CD14-positive monocyte (primary cell): ENCODE results near the gene CDKN2B. TPM values are rescaled to one million over a fixed set of nuclear protein-coding genes. Genes with fewer than 3 reads are reported as not detected.
A peak's percentile ranks its signal among the peaks of the same experiment; 100 is the strongest.

ENCODE experiments used
- DNase-seq, 3 donors: peaks; one replicate each; pipeline ENCODE4 v3.0.0-alpha.2; 2011 to 2022
- H2AFZ ChIP-seq: 2 replicates; pipeline ENCODE4 v1.6.0; 2012; ENCODE audit warnings: mild to moderate bottlenecking, low read depth, low read length, inconsistent platforms; ENCODE audit not compliant: insufficient read depth, poor library complexity, severe bottlenecking
- H3K27ac ChIP-seq, 2 donors: 1 replicate in 1 of 2; 2 replicates in 1 of 2; pipeline ENCODE4 v1.5.1; 2012 to 2013; ENCODE audit warnings: low read length in 2 of 2, control low read depth in 1 of 2, inconsistent platforms in 1 of 2, low read depth in 1 of 2, mild to moderate bottlenecking in 1 of 2
- H3K27me3 ChIP-seq, 2 donors: one replicate each; pipeline versions ENCODE4 v1.6.0 to v1.6.1; 2011 to 2013; ENCODE audit warnings: low read length in 2 of 2; ENCODE audit not compliant: control insufficient read depth in 2 of 2, insufficient read depth in 2 of 2
- H3K36me3 ChIP-seq, 2 donors: replicated peaks in 1 of 2; 1 replicate in 1 of 2; 2 replicates in 1 of 2; pipeline versions ENCODE4 v1.5.1 to v1.6.1; 2012 to 2013; ENCODE audit warnings: low read length in 2 of 2, control low read depth in 1 of 2, inconsistent platforms in 1 of 2, mild to moderate bottlenecking in 1 of 2; ENCODE audit not compliant: insufficient read depth in 2 of 2, control insufficient read depth in 1 of 2
- H3K4me1 ChIP-seq, 2 donors: 1 replicate in 1 of 2; 2 replicates in 1 of 2; pipeline versions ENCODE4 v1.5.1 to v1.6.1; 2012 to 2013; ENCODE audit warnings: low read length in 2 of 2, control low read depth in 1 of 2, inconsistent platforms in 1 of 2, mild to moderate bottlenecking in 1 of 2, moderate library complexity in 1 of 2; ENCODE audit not compliant: insufficient read depth in 2 of 2, control insufficient read depth in 1 of 2
- H3K4me2 ChIP-seq: replicated peaks from 2 replicates; pipeline ENCODE3; 2012; ENCODE audit warnings: low read length, moderate library complexity, mild to moderate bottlenecking; ENCODE audit not compliant: poor library complexity, severe bottlenecking; ENCODE audit errors: extremely low read depth
- H3K4me3 ChIP-seq, 3 experiments: fragments of 200-600 bp in 1 of 3; sonication (generic) in 1 of 3; replicated peaks in 1 of 3; 1 replicate in 2 of 3; 2 replicates in 1 of 3; pipeline ENCODE4 v1.5.1; 2011 to 2013; ENCODE audit warnings: low read length in 3 of 3, mild to moderate bottlenecking in 3 of 3, control low read depth in 2 of 3, low read depth in 2 of 3, inconsistent platforms in 1 of 3, moderate library complexity in 1 of 3
- H3K79me2 ChIP-seq: 2 replicates; pipeline ENCODE4 v1.6.0; 2012; ENCODE audit warnings: mild to moderate bottlenecking, control low read depth, inconsistent platforms, low read length, moderate library complexity; ENCODE audit not compliant: insufficient read depth
- H3K9ac ChIP-seq: 2 replicates; pipeline ENCODE4 v1.6.0; 2017; ENCODE audit warnings: low read length, mild to moderate bottlenecking; ENCODE audit not compliant: insufficient read depth, poor library complexity, severe bottlenecking
- H3K9me3 ChIP-seq, 2 donors: replicated peaks in 1 of 2; 1 replicate in 1 of 2; 2 replicates in 1 of 2; pipeline versions ENCODE4 v1.5.1 to v1.6.1; 2012 to 2013; ENCODE audit warnings: low read length in 2 of 2, control low read depth in 1 of 2; ENCODE audit not compliant: control insufficient read depth in 1 of 2, insufficient read depth in 1 of 2
- H4K20me1 ChIP-seq: 2 replicates; pipeline ENCODE4 v1.6.0; 2012; ENCODE audit warnings: mild to moderate bottlenecking, low read length, control low read depth, moderate library complexity; ENCODE audit not compliant: insufficient read depth
- H3K27ac Mint-ChIP-seq, 7 donors: one replicate each; pipeline ENCODE4 v1.8.0; 2020; ENCODE audit warnings: mild to moderate bottlenecking in 7 of 7, mixed read lengths in 7 of 7, moderate library complexity in 6 of 7, inconsistent platforms in 2 of 7
- H3K27me3 Mint-ChIP-seq, 3 donors: one replicate each; pipeline ENCODE4 v1.8.0; 2021 to 2022; ENCODE audit warnings: low read depth in 3 of 3, mild to moderate bottlenecking in 3 of 3, mixed read lengths in 3 of 3, moderate library complexity in 3 of 3, inconsistent platforms in 1 of 3
- H3K36me3 Mint-ChIP-seq, 2 donors: one replicate each; pipeline ENCODE4 v1.8.0; 2020; ENCODE audit warnings: mixed read lengths in 2 of 2, inconsistent platforms in 1 of 2, mild to moderate bottlenecking in 1 of 2
- H3K4me1 Mint-ChIP-seq: one replicate; pipeline ENCODE4 v1.8.0; 2020; ENCODE audit warnings: mild to moderate bottlenecking, mixed read lengths
- H3K4me3 Mint-ChIP-seq, 2 donors: one replicate each; pipeline ENCODE4 v1.8.0; 2020; ENCODE audit warnings: mild to moderate bottlenecking in 2 of 2, mixed read lengths in 2 of 2, moderate library complexity in 1 of 2
- H3K9me3 Mint-ChIP-seq, 7 donors: one replicate each; pipeline ENCODE4 v1.8.0; 2020 to 2022; ENCODE audit warnings: mixed read lengths in 7 of 7, mild to moderate bottlenecking in 6 of 7, moderate library complexity in 6 of 7, inconsistent platforms in 2 of 7
- WGBS: methylation state at CpG from one replicate; pipeline ENCODE4 v1.1.5; 2013; ENCODE audit warnings: missing lambda C conversion rate; ENCODE audit not compliant: insufficient coverage; 5-methylcytosine and 5-hydroxymethylcytosine counted together
- intact Hi-C, 2 donors: fragments of 100-400 bp; cut with micrococcal nuclease; formaldehyde crosslinking; loops; one replicate each; pipeline versions ENCODE4 v1.15.0 to v1.15.1; 2023
- polyA plus RNA-seq, 3 donors: library from polyadenylated mRNA; depleted of rRNA in 1 of 3; unstranded in 2 of 3; stranded (reverse) in 1 of 3; fragments of 300-500 nt in 2 of 3; fragments of >200 nt in 1 of 3; fragmentation: Illumina TruSeq in 2 of 3; gene quantifications; 1 replicate in 2 of 3; 2 replicates in 1 of 3; pipeline ENCODE4 v1.2.3, GENCODE V29; 2012 to 2021
- TF ChIP-seq, protein P1 (sequence below): fragments of 200-600 bp; IDR thresholded peaks from one replicate; pipeline ENCODE4 v1.8.0; 2022; ENCODE audit warnings: antibody characterized with exemption, mild to moderate bottlenecking

The CDKN2B gene
- polyA plus RNA-seq, 3 donors = 1.2 to 6.7 (median 2.7) TPM

DNA sequence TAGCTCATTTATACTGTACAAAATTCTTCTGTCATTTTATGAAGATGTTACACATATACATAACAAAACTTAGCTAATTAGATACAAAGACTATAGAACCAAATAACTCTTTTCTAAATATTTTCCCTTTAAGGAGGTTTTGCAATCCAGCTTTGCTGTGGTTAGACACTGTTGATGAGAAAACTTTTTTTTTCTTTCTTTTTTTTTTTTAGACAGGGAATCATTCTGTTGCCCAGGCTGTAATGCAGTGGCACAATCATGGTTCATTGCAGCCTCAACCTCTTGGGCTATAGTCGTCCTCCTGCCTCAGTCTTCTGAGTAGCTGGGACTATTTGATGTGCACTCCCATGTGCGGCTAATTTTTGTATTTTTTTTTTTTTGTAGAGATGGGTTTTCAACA, 38.5 kb upstream of the CDKN2B start:
- WGBS = 80% methylated on average over 2 of the region's 2 CpGs
- DNase-seq = no peak
- H3K4me1 Mint-ChIP-seq = peaks cover 18% of the 10 kb centered on the region

DNA sequence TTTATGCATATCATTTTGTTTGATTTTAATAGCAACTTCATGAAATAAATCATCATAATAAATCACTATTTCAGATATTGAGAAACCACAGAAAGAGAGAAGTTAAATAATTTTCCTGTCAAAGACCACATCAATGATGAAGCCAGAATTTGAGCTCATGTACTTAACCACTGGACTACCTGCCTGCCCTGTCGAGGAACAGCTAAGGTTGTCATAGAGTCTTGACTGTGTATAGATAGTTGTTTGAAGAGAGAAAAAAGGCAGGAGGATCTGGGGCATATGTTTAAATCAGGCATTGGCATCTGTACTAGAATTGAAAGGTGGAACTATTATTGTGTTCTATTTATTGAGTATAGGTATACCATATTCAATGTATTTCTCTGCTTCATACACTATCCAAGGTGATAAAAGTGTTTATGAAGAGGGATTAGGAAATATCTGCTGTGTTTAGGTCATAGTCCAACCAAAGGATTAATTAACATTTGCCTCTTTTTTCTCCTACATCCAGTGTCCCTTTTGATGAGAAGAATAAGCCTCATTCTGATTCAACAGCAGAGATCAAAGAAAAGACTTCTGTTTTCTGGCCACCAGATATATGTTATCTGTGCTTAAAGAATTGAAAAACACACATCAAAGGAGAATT, 37.3 kb upstream of the CDKN2B start:
- intact Hi-C loops = no loop called here
- Histone ChIP-seq H3K36me3 (no peaks in the 10 kb centered on the region), H3K79me2 (no peaks in the 10 kb centered on the region), H3K27ac (no peak overlapping the region), H3K4me2 (no peak overlapping the region), H4K20me1 (no peaks in the 10 kb centered on the region), H3K9ac (no peak overlapping the region), H3K9me3 (no peaks in the 10 kb centered on the region), H3K4me1 (peaks cover 10 to 17% of the 10 kb centered on the region in 2 donors), H2AFZ (no peak overlapping the region), H3K4me3 (no peak overlapping the region), H3K27me3 (peaks cover 22 to 41% of the 10 kb centered on the region in 2 donors)
- TF ChIP-seq, protein P1, sequence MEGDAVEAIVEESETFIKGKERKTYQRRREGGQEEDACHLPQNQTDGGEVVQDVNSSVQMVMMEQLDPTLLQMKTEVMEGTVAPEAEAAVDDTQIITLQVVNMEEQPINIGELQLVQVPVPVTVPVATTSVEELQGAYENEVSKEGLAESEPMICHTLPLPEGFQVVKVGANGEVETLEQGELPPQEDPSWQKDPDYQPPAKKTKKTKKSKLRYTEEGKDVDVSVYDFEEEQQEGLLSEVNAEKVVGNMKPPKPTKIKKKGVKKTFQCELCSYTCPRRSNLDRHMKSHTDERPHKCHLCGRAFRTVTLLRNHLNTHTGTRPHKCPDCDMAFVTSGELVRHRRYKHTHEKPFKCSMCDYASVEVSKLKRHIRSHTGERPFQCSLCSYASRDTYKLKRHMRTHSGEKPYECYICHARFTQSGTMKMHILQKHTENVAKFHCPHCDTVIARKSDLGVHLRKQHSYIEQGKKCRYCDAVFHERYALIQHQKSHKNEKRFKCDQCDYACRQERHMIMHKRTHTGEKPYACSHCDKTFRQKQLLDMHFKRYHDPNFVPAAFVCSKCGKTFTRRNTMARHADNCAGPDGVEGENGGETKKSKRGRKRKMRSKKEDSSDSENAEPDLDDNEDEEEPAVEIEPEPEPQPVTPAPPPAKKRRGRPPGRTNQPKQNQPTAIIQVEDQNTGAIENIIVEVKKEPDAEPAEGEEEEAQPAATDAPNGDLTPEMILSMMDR = no peak
- Mint-ChIP-seq H3K4me3 (no peak overlapping the region), H3K36me3 (peaks cover 0 to 5% of the 10 kb centered on the region in 2 donors), H3K27me3 (peaks cover 14 to 18% (median 18%) of the 10 kb centered on the region in 3 donors), H3K27ac (no peak overlapping the region), H3K9me3 (peaks cover 0 to 3% (median 0%) of the 10 kb centered on the region in 7 donors), H3K4me1 (peaks cover 24% of the 10 kb centered on the region)
- no CpG with 5 or more reads among the region's 1 CpG for WGBS
- DNase-seq = no peak

More for the DNA sequence above, 38.5 kb upstream of the CDKN2B start:
- Histone ChIP-seq H3K36me3 (no peaks in the 10 kb centered on the region), H3K4me1 (peaks cover 10 to 15% of the 10 kb centered on the region in 2 donors), H4K20me1 (no peaks in the 10 kb centered on the region), H3K4me2 (no peak overlapping the region), H3K4me3 (no peak overlapping the region), H3K79me2 (no peaks in the 10 kb centered on the region), H2AFZ (no peak overlapping the region), H3K9ac (no peak overlapping the region), H3K27ac (no peak overlapping the region), H3K27me3 (peaks cover 18 to 33% of the 10 kb centered on the region in 2 donors), H3K9me3 (no peaks in the 10 kb centered on the region)
- Mint-ChIP-seq H3K4me3 (no peak overlapping the region), H3K27ac (peak overlapping the region in 1 of 7 donors; percentile 40), H3K9me3 (peaks cover 0 to 3% (median 0%) of the 10 kb centered on the region in 7 donors), H3K36me3 (peaks cover 0 to 6% of the 10 kb centered on the region in 2 donors), H3K27me3 (peaks cover 14 to 15% (median 15%) of the 10 kb centered on the region in 3 donors)
- intact Hi-C loops = no loop called here
- TF ChIP-seq, protein P1 = no peak
